Osteocyte (in vitro differentiated cells): ENCODE measurements around the gene ZNF428. TPM values are rescaled to one million over a fixed set of nuclear protein-coding genes. Genes with fewer than 3 reads are reported as not detected.
"Not testable (repeated sequence)": the region's sequence is repeated elsewhere in the genome, so short reads cannot be mapped to it uniquely, and the experiment has no call there.

Experiments used
- DNase-seq: peaks from one replicate; pipeline ENCODE4 v3.0.0; 2021; ENCODE audit warnings: mixed read lengths; ENCODE audit not compliant: unreplicated experiment; ENCODE audit errors: extremely low spot score
- H3K27ac Mint-ChIP-seq: one replicate; pipeline ENCODE4 v1.8.0; 2021; ENCODE audit warnings: mild to moderate bottlenecking, mixed read lengths; ENCODE audit not compliant: unreplicated experiment
- H3K27me3 Mint-ChIP-seq: one replicate; pipeline ENCODE4 v1.8.0; 2021; ENCODE audit warnings: mixed read lengths; ENCODE audit not compliant: unreplicated experiment
- H3K36me3 Mint-ChIP-seq: one replicate; pipeline ENCODE4 v1.8.0; 2021; ENCODE audit warnings: mixed read lengths; ENCODE audit not compliant: unreplicated experiment
- H3K4me1 Mint-ChIP-seq: one replicate; pipeline ENCODE4 v1.8.0; 2021; ENCODE audit warnings: mixed read lengths; ENCODE audit not compliant: unreplicated experiment
- H3K4me3 Mint-ChIP-seq: one replicate; pipeline ENCODE4 v1.8.0; 2021; ENCODE audit warnings: mild to moderate bottlenecking, moderate library complexity, mixed read lengths; ENCODE audit not compliant: unreplicated experiment
- H3K9me3 Mint-ChIP-seq: one replicate; pipeline ENCODE4 v1.8.0; 2021; ENCODE audit warnings: mixed read lengths; ENCODE audit not compliant: unreplicated experiment
- total RNA-seq: library from RNA; stranded (reverse); gene quantifications from 2 replicates; pipeline ENCODE4 v1.2.1, GENCODE V29; 2021
- TF ChIP-seq, protein P1 (sequence below): fragments of 200-600 bp; sonication (generic); IDR thresholded peaks from 2 replicates; pipeline ENCODE4 v1.5.0; 2021; ENCODE audit warnings: antibody characterized with exemption, mild to moderate bottlenecking, moderate library complexity

Gene ZNF428
- total RNA-seq, 1 donor from 2014 or later, result 74.1 TPM

DNA sequence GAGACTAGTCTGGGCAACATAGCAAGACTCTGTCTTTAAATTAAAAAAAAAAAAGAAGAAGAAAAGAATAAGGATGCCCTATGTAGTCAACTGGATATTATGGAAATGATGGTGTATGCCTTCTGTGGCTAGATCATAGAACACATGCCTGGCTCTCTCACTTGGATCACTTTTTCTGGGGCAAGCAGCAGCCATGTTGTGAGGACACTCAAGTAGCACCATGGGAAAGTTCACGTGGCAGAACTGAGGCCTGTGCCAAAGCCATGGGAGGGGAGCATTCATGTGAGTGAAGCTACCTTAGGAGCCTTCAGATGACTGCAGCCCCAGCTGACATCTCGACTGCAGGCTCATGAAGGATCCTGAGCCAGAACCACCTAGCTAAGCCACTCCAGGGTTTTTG, 38.6 kb upstream of the ZNF428 start:
- Mint-ChIP-seq H3K4me3 (no peak overlapping the region), H3K27me3 (no peaks in the 10 kb centered on the region), H3K27ac (no peak overlapping the region), H3K36me3 (peaks cover 39% of the 10 kb centered on the region), H3K4me1 (no peaks in the 10 kb centered on the region), H3K9me3 (no peaks in the 10 kb centered on the region)
- no peak for DNase-seq
- TF ChIP-seq, protein P1, sequence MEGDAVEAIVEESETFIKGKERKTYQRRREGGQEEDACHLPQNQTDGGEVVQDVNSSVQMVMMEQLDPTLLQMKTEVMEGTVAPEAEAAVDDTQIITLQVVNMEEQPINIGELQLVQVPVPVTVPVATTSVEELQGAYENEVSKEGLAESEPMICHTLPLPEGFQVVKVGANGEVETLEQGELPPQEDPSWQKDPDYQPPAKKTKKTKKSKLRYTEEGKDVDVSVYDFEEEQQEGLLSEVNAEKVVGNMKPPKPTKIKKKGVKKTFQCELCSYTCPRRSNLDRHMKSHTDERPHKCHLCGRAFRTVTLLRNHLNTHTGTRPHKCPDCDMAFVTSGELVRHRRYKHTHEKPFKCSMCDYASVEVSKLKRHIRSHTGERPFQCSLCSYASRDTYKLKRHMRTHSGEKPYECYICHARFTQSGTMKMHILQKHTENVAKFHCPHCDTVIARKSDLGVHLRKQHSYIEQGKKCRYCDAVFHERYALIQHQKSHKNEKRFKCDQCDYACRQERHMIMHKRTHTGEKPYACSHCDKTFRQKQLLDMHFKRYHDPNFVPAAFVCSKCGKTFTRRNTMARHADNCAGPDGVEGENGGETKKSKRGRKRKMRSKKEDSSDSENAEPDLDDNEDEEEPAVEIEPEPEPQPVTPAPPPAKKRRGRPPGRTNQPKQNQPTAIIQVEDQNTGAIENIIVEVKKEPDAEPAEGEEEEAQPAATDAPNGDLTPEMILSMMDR, result no peak

DNA sequence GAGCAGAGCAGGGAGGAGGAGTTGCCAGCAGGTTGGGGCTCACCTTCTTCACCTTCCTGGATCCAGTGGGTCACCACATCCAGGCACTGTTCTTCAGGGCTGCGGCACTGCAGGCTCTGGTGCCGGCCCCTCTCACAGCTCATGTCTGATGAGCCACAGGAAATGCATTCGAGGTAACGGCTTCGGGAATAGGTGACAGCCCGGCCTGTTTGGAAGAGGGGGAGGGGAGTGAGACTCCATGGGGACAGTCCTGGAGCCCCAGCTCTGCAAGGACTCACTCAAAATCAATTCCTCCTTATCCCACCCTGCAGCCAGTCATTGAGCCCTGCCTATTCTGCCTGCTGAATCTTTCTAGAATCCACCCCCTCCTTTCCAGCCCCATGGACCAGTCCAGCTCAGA, 37.0 kb upstream of the ZNF428 start:
- Mint-ChIP-seq H3K4me3 (no peak overlapping the region), H3K9me3 (no peaks in the 10 kb centered on the region), H3K4me1 (peaks cover 5% of the 10 kb centered on the region), H3K36me3 (peaks cover 45% of the 10 kb centered on the region), H3K27ac (no peak overlapping the region), H3K27me3 (no peaks in the 10 kb centered on the region)
- TF ChIP-seq, protein P1, result no peak
- no peak for DNase-seq

DNA sequence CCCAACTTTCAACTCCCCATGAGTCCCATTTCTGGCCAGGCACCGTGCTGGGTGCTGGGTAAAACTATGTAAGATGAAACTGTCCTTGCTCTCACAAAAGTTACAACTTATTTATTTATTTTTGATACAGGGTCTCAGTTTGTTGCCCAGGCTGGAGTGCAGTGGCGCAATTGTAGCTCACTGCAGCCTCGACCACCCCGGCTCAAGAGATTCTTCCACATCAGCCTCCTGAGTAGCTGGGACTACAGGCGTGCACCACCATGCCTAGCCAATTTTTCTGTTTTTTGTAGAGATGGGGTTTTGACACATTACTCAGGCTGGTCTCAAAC, 33.1 kb upstream of the ZNF428 start:
- H3K9me3 Mint-ChIP-seq, result no peaks in the 10 kb centered on the region
- H3K36me3 Mint-ChIP-seq, result peaks cover 27% of the 10 kb centered on the region
- DNase-seq, result no peak
- no peaks in the 10 kb centered on the region for H3K27me3 Mint-ChIP-seq
- peaks cover 5% of the 10 kb centered on the region for H3K4me1 Mint-ChIP-seq
- H3K4me3 Mint-ChIP-seq, result no peak overlapping the region
- TF ChIP-seq, protein P1, result no peak
- no peak overlapping the region for H3K27ac Mint-ChIP-seq

DNA sequence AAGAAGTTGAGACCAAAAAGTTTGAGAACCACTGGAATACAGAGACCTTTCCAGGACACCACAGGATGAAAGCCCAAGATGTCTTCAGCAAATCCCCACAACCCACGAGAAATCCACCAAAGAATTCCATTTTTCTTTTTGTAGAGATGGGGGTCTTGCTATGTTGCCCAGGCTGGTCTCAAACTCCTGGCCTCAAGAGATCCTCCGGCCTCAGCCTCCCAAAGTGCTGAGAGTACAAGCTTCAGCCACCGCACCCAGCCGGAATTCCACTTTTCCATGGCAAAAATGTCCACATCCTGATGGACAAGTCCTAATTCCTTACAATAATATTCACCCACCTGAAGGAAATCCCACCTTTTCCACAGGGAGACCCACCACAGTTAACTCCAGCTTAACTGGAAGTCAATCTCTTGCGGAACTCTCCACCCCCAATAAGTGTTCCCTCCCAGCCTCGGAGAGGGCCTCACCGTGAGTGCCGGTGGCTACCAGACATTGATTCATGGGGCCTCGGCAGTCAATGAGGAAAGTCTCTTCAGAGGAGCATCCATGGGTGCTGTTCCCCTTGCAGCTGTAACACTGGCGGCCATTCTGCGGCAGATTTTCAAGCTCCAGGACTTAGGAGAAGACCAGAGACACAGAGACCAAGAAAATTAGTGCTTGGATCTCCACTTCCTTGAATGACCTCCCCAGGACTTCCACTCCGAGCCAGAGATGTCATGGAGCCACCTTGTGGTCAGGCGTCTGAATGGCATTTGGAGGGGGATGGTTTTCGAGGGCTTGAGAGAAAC, 32.5 kb upstream of the ZNF428 start:
- Mint-ChIP-seq H3K4me3 (no peak overlapping the region), H3K27ac (peak overlapping the region; percentile 67)
- no peak for DNase-seq

DNA sequence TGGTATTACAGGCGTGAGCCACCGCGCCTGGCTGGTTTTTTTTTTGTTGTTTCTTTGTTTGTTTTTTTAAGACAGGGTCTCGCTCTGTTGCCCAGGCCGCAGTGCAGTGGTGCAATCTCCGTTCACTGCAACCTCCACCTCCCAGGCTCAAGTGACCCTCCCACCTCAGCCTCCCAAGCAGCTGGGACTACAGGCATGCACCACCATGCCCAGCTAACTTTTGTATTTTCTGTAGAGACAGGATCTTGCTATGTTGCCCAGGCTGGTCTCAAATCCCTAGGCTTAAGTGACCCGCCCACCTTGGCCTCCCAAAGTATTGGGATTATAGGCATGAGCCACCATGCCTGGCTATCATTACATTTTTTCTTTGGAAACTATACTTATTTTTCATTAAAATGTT, 30.8 kb upstream of the ZNF428 start:
- H3K27me3 Mint-ChIP-seq, H3K9me3 Mint-ChIP-seq, H3K4me1 Mint-ChIP-seq, H3K4me3 Mint-ChIP-seq, DNase-seq, H3K27ac Mint-ChIP-seq: not testable (repeated sequence)
- H3K36me3 Mint-ChIP-seq, result peaks cover 30% of the 10 kb centered on the region

More for the DNA sequence above, 32.5 kb upstream of the ZNF428 start:
- H3K9me3 Mint-ChIP-seq, result no peaks in the 10 kb centered on the region
- H3K4me1 Mint-ChIP-seq, result peaks cover 5% of the 10 kb centered on the region
- peaks cover 27% of the 10 kb centered on the region for H3K36me3 Mint-ChIP-seq
- H3K27me3 Mint-ChIP-seq, result no peaks in the 10 kb centered on the region
- TF ChIP-seq, protein P1, result peak; percentile 76
